Astrocyte of the hippocampus (primary cell): Measurements from ENCODE around the gene DNAI2.

ENCODE experiments used
- DNase-seq: peaks from one replicate; pipeline ENCODE4 v3.0.0; 2011; ENCODE audit warnings: low read depth, low spot score

DNAI2 gene

GRCh38 chr17:74337834-74338500 lies 63.9 kb downstream of the DNAI2 start:
- DNase-seq: no peak

DNA sequence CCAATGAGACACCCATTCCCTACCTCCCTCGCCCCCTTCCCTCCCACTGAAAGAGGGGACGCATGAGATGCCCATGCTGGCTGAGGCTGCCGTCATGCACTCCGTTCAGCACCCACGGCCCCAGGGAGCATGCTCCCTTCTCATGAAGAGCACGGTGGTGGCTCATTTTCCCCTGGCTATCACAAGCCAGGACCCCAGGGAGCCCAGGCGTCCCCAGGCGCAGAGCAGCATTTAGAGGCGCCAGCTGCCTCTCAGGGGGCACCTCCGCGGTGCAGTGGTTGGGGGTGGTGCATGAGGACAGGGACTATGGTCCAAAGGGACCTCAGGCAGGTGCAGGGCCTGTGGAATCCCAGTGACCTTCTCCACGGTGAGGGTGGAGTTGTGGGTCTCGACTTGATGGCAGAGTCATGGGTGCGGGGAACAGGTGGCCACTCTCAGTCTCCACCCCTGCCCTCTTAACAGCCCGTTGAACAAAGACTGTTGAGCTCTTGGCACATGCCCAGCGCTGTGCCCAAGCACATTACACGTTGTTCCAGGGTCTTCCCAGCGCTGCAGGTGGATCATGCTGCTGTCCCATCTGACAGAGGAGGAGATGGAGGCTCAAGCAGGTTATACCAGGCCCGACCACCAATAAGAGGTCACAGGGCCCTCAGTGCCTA lies 65.6 kb downstream of the DNAI2 start:
- no peak for DNase-seq

- DNase-seq: no peak
Observed at GRCh38 chr17:74340470-74341023, 66.5 kb downstream of the DNAI2 start.

DNA sequence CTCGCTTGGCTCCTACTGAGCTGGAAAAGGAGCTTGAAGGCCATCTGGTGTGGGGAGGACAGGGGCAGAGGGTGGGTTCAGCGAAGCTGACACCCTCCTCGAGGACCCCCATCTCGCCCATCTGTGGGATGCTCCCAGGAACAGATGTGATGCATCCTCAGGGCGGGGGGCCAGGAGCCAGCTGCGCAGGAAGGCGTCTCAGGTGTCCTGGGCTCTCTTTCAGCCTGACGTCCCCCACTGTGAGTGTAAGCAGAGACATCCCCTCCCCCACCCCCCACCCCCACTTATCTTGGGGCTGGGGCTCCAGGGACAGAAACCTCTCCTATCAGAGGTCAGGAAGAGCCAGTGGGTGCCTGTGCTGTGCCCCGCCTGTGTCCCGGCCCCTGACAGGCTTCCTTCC lies 68.2 kb downstream of the DNAI2 start:
- DNase-seq: no peak

GRCh38 chr17:74343121-74343520 lies 69.1 kb downstream of the DNAI2 start:
- DNase-seq: no peak

GRCh38 chr17:74343526-74344284 lies 69.7 kb downstream of the DNAI2 start:
- DNase-seq: no peak

GRCh38 chr17:74344658-74345057 lies 70.6 kb downstream of the DNAI2 start:
- no peak for DNase-seq

GRCh38 chr17:74345433-74346241 lies 71.6 kb downstream of the DNAI2 start:
- peak; percentile 22 for DNase-seq

- no peak for DNase-seq
Observed at GRCh38 chr17:74347646-74348045, 73.6 kb downstream of the DNAI2 start.

GRCh38 chr17:74349120-74349519 lies 75.1 kb downstream of the DNAI2 start:
- no peak for DNase-seq

DNA sequence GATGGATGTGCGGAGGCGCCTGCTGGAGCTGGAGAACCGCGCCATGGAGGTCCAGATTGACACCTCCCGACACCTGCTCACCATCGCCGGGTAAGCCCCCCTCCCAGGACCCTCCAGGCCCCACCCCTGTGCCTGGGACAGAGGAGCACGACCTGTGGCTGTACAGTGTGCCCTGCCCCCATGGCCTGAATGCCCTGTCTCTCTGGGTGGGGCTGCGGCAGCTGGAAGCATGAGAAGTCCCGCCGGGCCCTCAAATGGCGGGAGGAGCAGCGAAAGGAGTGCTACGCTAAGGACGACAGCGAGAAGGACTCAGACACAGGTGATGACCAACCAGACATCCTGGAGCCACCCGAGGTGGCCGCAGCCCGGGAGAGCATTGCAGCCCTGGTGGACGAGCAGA lies 76.5 kb downstream of the DNAI2 start:
- DNase-seq: no peak

- DNase-seq: peak; percentile 8
Observed at GRCh38 chr17:74351552-74352210, 77.6 kb downstream of the DNAI2 start.

GRCh38 chr17:74353446-74354060 lies 79.5 kb downstream of the DNAI2 start:
- DNase-seq: no peak

DNA sequence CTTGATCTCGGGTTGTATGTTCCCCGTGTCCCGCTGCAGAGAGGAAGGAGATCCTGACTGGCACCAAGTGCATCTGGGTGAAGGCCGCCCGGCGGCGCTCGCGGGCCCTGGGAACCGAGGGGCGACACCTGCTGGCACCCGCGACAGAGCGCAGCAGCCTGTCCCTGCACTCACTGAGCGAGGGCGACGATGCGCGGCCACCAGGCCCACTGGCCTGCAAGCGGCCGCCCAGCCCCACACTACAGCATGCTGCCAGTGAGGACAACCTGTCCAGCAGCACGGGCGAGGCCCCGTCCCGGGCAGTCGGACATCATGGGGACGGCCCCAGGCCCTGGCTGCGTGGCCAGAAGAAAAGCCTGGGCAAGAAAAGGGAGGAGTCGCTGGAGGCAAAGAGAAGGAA lies 80.1 kb downstream of the DNAI2 start:
- DNase-seq: peak; percentile 29

DNA sequence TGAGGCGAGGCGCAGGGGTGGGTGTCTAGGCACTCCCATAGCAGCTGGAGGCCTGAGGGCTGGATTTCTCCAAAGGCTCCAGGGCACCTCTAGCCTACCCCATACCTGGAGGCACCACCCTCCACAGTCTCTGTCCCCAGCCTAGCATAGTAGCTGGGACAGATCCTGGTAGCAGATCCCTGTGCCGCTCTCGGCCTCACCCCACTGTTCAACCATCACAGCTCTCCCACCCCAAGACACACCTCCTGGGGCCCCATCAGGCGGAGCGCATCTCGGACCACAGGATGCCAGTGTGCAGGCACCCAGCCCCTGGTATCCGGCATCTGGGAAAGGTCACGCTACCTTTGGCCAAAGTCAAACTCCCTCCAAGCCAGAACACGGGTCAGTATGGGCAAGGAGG lies 80.5 kb downstream of the DNAI2 start:
- no peak for DNase-seq

DNA sequence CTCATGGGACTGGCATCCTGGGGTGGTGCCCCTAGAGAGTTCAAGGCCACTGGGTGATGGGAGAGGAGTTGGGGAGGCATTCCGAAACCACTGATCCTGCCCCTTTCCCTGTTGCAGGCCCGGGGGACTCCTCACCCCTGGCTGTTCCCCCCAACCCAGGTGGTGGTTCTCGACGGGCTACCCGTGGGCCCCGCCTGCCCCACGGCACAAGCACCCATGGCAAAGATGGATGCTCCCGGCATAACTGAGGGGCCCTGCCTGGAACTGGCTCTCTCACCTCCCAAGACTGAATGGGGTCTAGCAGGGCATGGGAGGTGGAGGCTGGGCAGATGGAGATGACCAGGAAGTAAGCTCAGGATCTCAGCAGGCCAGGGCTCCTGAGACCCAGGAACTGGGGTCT lies 81.0 kb downstream of the DNAI2 start:
- DNase-seq: no peak

- no peak for DNase-seq
Observed at GRCh38 chr17:74356646-74357465, 82.8 kb downstream of the DNAI2 start.

DNA sequence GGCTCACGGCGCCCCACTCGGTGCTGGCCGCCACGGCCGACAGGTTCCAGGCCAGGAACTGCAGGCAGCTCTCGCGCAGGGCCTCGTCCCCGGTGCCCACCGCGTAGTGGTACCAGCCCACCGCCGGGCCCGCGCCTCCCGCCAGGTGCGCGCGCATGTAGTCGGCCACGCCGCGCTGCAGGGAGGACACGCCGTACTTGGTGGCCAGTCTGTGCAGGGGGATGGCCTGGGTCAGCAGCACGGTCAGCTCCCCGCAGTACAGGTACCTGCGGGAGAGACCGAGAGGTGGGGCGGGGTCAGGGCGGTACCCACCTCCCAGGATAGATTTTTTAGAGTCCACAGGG lies 83.4 kb downstream of the DNAI2 start:
- DNase-seq: no peak

DNA sequence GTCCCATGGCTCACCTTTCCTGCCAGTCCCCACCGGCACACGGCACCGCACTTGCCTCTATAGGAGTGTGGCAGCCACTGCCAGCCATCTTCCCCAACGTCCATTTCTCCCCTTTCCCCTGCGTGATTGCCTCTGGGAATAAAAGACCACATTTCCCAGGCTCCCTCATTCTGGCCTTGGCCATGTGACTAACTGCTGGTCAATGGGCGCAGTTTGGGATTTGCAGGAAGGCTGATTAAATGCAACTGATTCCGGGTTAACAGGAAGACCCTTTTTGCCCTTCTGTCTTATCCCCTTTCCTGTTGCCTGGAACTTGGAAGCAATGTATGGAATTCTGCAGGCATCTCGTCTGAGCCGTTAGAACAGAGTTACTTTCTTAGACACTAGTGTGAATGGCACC lies 84.7 kb downstream of the DNAI2 start:
- no peak for DNase-seq

- DNase-seq: no peak
Observed at GRCh38 chr17:74359916-74360315, 85.9 kb downstream of the DNAI2 start.
